Mononuclear cell (primary cell): ENCODE results near the gene PIK3C2B. TPM values are rescaled to one million over a fixed set of nuclear protein-coding genes. Genes with fewer than 3 reads are reported as not detected.

Experiments
- H3K27me3 ChIP-seq: 2 replicates; pipeline ENCODE4 v1.6.0; 2011; ENCODE audit warnings: low read length, control low read depth; ENCODE audit not compliant: insufficient read depth
- H3K4me1 ChIP-seq: 2 replicates; pipeline ENCODE4 v1.5.1; 2011; ENCODE audit warnings: mild to moderate bottlenecking, low read length, control low read depth; ENCODE audit not compliant: insufficient read depth
- H3K4me3 ChIP-seq: 2 replicates; pipeline ENCODE4 v1.5.1; 2011; ENCODE audit warnings: mild to moderate bottlenecking, low read length, moderate library complexity
- H3K9me3 ChIP-seq: 2 replicates; pipeline ENCODE4 v1.5.1; 2011; ENCODE audit warnings: low read depth, mild to moderate bottlenecking, control low read depth, low read length
- total RNA-seq: library from RNA; depleted of rRNA; stranded (reverse); fragments of >200 nt; gene quantifications from one replicate; pipeline ENCODE4 v1.2.3, GENCODE V29; 2012

PIK3C2B gene
- total RNA-seq, 1 donor, result 18.1 TPM

- Histone ChIP-seq H3K4me3 (no peak overlapping the region), H3K27me3 (no peaks in the 10 kb centered on the region), H3K4me1 (peaks cover 53% of the 10 kb centered on the region)
These were observed 18.8 kb downstream of the PIK3C2B start for GRCh38 chr1:204475656-204476432.

GRCh38 chr1:204473400-204473965, 21.1 kb downstream of the PIK3C2B start:
- Histone ChIP-seq H3K4me1 (peaks cover 30% of the 10 kb centered on the region), H3K4me3 (no peak overlapping the region), H3K27me3 (no peaks in the 10 kb centered on the region)

More at GRCh38 chr1:204475656-204476432, 18.8 kb downstream of the PIK3C2B start:
- no peaks in the 10 kb centered on the region for H3K9me3 ChIP-seq

GRCh38 chr1:204472660-204473059, 21.9 kb downstream of the PIK3C2B start:
- Histone ChIP-seq H3K4me3 (no peak overlapping the region), H3K9me3 (no peaks in the 10 kb centered on the region), H3K4me1 (peaks cover 22% of the 10 kb centered on the region), H3K27me3 (no peaks in the 10 kb centered on the region)

More at GRCh38 chr1:204473400-204473965, 21.1 kb downstream of the PIK3C2B start:
- no peaks in the 10 kb centered on the region for H3K9me3 ChIP-seq

GRCh38 chr1:204471687-204472086, 22.9 kb downstream of the PIK3C2B start:
- Histone ChIP-seq H3K4me3 (no peak overlapping the region), H3K4me1 (peaks cover 21% of the 10 kb centered on the region), H3K9me3 (no peaks in the 10 kb centered on the region), H3K27me3 (no peaks in the 10 kb centered on the region)

GRCh38 chr1:204469304-204469703, 25.3 kb downstream of the PIK3C2B start:
- no peak overlapping the region for H3K4me3 ChIP-seq
- H3K27me3 ChIP-seq, result no peaks in the 10 kb centered on the region
- H3K9me3 ChIP-seq, result no peaks in the 10 kb centered on the region
- H3K4me1 ChIP-seq, result peaks cover 30% of the 10 kb centered on the region

- Histone ChIP-seq H3K4me3 (no peak overlapping the region), H3K9me3 (no peaks in the 10 kb centered on the region), H3K27me3 (no peaks in the 10 kb centered on the region), H3K4me1 (peaks cover 34% of the 10 kb centered on the region)
These were observed 25.8 kb downstream of the PIK3C2B start for GRCh38 chr1:204468766-204469302.

GRCh38 chr1:204468206-204468605, 26.4 kb downstream of the PIK3C2B start:
- H3K27me3 ChIP-seq, result no peaks in the 10 kb centered on the region
- H3K4me3 ChIP-seq, result no peak overlapping the region
- H3K9me3 ChIP-seq, result no peaks in the 10 kb centered on the region
- H3K4me1 ChIP-seq, result peaks cover 37% of the 10 kb centered on the region

GRCh38 chr1:204466416-204467405, 27.9 kb downstream of the PIK3C2B start:
- Histone ChIP-seq H3K27me3 (no peaks in the 10 kb centered on the region), H3K4me1 (peaks cover 49% of the 10 kb centered on the region), H3K9me3 (no peaks in the 10 kb centered on the region), H3K4me3 (no peak overlapping the region)

- Histone ChIP-seq H3K4me3 (no peak overlapping the region), H3K9me3 (no peaks in the 10 kb centered on the region), H3K4me1 (peaks cover 59% of the 10 kb centered on the region), H3K27me3 (no peaks in the 10 kb centered on the region)
These were observed 28.8 kb downstream of the PIK3C2B start for GRCh38 chr1:204465546-204466415.

GRCh38 chr1:204464701-204465100, 29.9 kb downstream of the PIK3C2B start:
- H3K4me1 ChIP-seq, result peaks cover 69% of the 10 kb centered on the region
- no peaks in the 10 kb centered on the region for H3K27me3 ChIP-seq
- no peak overlapping the region for H3K4me3 ChIP-seq
- no peaks in the 10 kb centered on the region for H3K9me3 ChIP-seq

GRCh38 chr1:204464187-204464631, 30.4 kb downstream of the PIK3C2B start:
- no peak overlapping the region for H3K4me3 ChIP-seq
- H3K9me3 ChIP-seq, result no peaks in the 10 kb centered on the region
- peaks cover 74% of the 10 kb centered on the region for H3K4me1 ChIP-seq
- no peaks in the 10 kb centered on the region for H3K27me3 ChIP-seq

GRCh38 chr1:204463125-204464060, 31.2 kb downstream of the PIK3C2B start:
- no peak overlapping the region for H3K4me3 ChIP-seq
- H3K27me3 ChIP-seq, result no peaks in the 10 kb centered on the region
- peaks cover 77% of the 10 kb centered on the region for H3K4me1 ChIP-seq
- H3K9me3 ChIP-seq, result no peaks in the 10 kb centered on the region

- no peaks in the 10 kb centered on the region for H3K9me3 ChIP-seq
- no peak overlapping the region for H3K4me3 ChIP-seq
- H3K4me1 ChIP-seq, result peaks cover 76% of the 10 kb centered on the region
- no peaks in the 10 kb centered on the region for H3K27me3 ChIP-seq
These were observed 32.4 kb downstream of the PIK3C2B start for GRCh38 chr1:204462229-204462561.
